Neural cell (in vitro differentiated cells): ENCODE measurements around the gene ARHGAP10. TPM values are rescaled to one million over a fixed set of nuclear protein-coding genes. Genes with fewer than 3 reads are reported as not detected.

Experiments used
- H2AFZ ChIP-seq: fragments of 200-600, 300-800 bp; sonication (generic), shearing (Covaris generic); 2 replicates; pipeline ENCODE4 v1.6.0; 2014; ENCODE audit warnings: low read depth, mild to moderate bottlenecking, antibody characterized with exemption, low read length, moderate library complexity
- H3F3A ChIP-seq: fragments of 200-600 bp; shearing (Covaris generic); 2 replicates; pipeline ENCODE4 v1.6.1; 2016; ENCODE audit warnings: mild to moderate bottlenecking, moderate library complexity, mixed read lengths, antibody characterized with exemption, low read length; ENCODE audit not compliant: insufficient read depth, poor library complexity, severe bottlenecking
- H3K27ac ChIP-seq: fragments of 200-600, 300-800 bp; sonication (generic), shearing (Covaris generic); 2 replicates; pipeline ENCODE4 v1.5.1; 2014; ENCODE audit warnings: mild to moderate bottlenecking, low read length, moderate library complexity
- H3K27me3 ChIP-seq: fragments of 300-800, 200-600 bp; sonication (generic), shearing (Covaris generic); 2 replicates; pipeline ENCODE4 v1.6.0; 2014; ENCODE audit warnings: mild to moderate bottlenecking, low read depth, low read length, moderate library complexity; ENCODE audit not compliant: insufficient read depth
- H3K36me3 ChIP-seq: fragments of 300-800, 200-600 bp; sonication (generic), shearing (Covaris generic); 2 replicates; pipeline ENCODE4 v1.5.1; 2014; ENCODE audit warnings: mild to moderate bottlenecking, antibody characterized with exemption, low read length, moderate library complexity; ENCODE audit not compliant: insufficient read depth
- H3K4me2 ChIP-seq: fragments of 300-800, 200-600 bp; sonication (generic), shearing (Covaris generic); 2 replicates; pipeline ENCODE4 v1.6.0; 2014; ENCODE audit warnings: mild to moderate bottlenecking, low read length
- H3K4me3 ChIP-seq: fragments of 300-800, 200-600 bp; sonication (generic), shearing (Covaris generic); 2 replicates; pipeline ENCODE4 v1.5.1; 2014; ENCODE audit warnings: mild to moderate bottlenecking, low read length, moderate library complexity
- H3K79me2 ChIP-seq: fragments of 200-600 bp; shearing (Covaris generic); replicated peaks from 2 replicates; pipeline ENCODE4 v1.6.0; 2014; ENCODE audit warnings: mild to moderate bottlenecking, low read length, moderate library complexity; ENCODE audit not compliant: insufficient read depth
- H3K9ac ChIP-seq: fragments of 300-800, 200-600 bp; sonication (generic), shearing (Covaris generic); 2 replicates; pipeline ENCODE4 v1.6.1; 2016; ENCODE audit warnings: mild to moderate bottlenecking, low read length, mixed read lengths
- H3K9me2 ChIP-seq: fragments of 200-600 bp; shearing (Covaris generic); 2 replicates; pipeline ENCODE4 v1.6.1; 2016; ENCODE audit warnings: mild to moderate bottlenecking, low read length, mixed read lengths; ENCODE audit not compliant: insufficient read depth
- H3K9me3 ChIP-seq: fragments of 200-600, 300-800 bp; sonication (generic), shearing (Covaris generic); 2 replicates; pipeline ENCODE4 v1.6.1; 2016; ENCODE audit warnings: mild to moderate bottlenecking, mixed run types, low read length, moderate library complexity, mixed read lengths
- H4K20me1 ChIP-seq: fragments of 200-600 bp; shearing (Covaris generic); 2 replicates; pipeline ENCODE4 v1.6.1; 2016; ENCODE audit warnings: mild to moderate bottlenecking, mixed run types; ENCODE audit not compliant: insufficient read depth
- CTCF ChIP-seq: fragments of 450-650 bp; IDR thresholded peaks from 2 replicates; pipeline ENCODE4 v1.5.1; 2014; ENCODE audit warnings: antibody characterized with exemption, mild to moderate bottlenecking, moderate library complexity; ENCODE audit not compliant: poor library complexity, severe bottlenecking
- EP300 ChIP-seq: fragments of 450-650 bp; conservative IDR thresholded peaks from 2 replicates; pipeline ENCODE4 v1.6.1; 2014; ENCODE audit warnings: antibody characterized with exemption, mild to moderate bottlenecking, moderate library complexity; ENCODE audit not compliant: poor library complexity, severe bottlenecking
- EZH2 ChIP-seq: fragments of 200-600, 300-800 bp; shearing (Covaris generic), sonication (generic); IDR thresholded peaks from 2 replicates; pipeline ENCODE4 v1.6.1; 2014; ENCODE audit warnings: antibody characterized with exemption, low read length, borderline replicate concordance, mild to moderate bottlenecking; ENCODE audit not compliant: insufficient read depth, poor library complexity, severe bottlenecking
- MXI1 ChIP-seq: fragments of 450-650 bp; conservative IDR thresholded peaks from 2 replicates; pipeline ENCODE4 v1.6.1; 2014; ENCODE audit warnings: antibody characterized with exemption, mild to moderate bottlenecking; ENCODE audit not compliant: poor library complexity, severe bottlenecking
- POLR2AphosphoS5 ChIP-seq: IDR thresholded peaks from 2 replicates; pipeline ENCODE4 v1.6.1; 2012
- RAD21 ChIP-seq: fragments of 450-650 bp; conservative IDR thresholded peaks from 2 replicates; pipeline ENCODE4 v1.6.1; 2014; ENCODE audit warnings: antibody characterized with exemption, mild to moderate bottlenecking, moderate library complexity
- REST ChIP-seq: IDR thresholded peaks from 2 replicates; pipeline ENCODE4 v1.6.1; 2012; ENCODE audit warnings: borderline replicate concordance
- SMC3 ChIP-seq: fragments of 450-650 bp; conservative IDR thresholded peaks from 2 replicates; pipeline ENCODE4 v1.6.1; 2014; ENCODE audit warnings: antibody characterized with exemption, mild to moderate bottlenecking, moderate library complexity; ENCODE audit not compliant: poor library complexity
- TAF1 ChIP-seq: IDR thresholded peaks from 2 replicates; pipeline ENCODE4 v1.6.1; 2012; ENCODE audit warnings: low read depth
- polyA plus RNA-seq: library from polyadenylated mRNA; depleted of rRNA; stranded (reverse); fragments of >200 nt; gene quantifications from 2 replicates; pipeline ENCODE4 v1.2.3, GENCODE V29; 2014

Gene ARHGAP10
- polyA plus RNA-seq, 1 donor from 2014 or later, result 1.2 TPM

DNA sequence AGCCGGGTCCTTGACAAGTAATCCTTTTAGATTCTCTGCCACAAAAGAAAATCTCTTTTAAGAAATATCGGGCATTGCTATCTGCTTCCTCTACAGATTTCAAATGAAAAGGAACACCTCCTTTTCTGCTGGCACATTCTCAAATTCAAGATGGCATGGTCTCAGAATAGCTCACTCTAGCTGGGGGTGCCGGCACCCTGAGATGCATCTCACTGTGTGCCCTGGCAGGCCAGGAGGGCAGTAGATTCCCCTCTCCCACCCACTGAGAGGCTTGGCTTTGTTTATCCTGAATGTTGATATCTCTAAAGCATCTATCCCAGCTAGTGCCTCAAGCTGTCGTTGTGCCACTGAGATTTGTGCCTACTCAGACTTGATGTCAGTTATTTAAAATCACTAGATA, 319.5 kb downstream of the ARHGAP10 start:
- Histone ChIP-seq H3K36me3 (no peaks in the 10 kb centered on the region), H3K27me3 (no peaks in the 10 kb centered on the region), H2AFZ (no peak overlapping the region), H3K79me2 (no peaks in the 10 kb centered on the region), H4K20me1 (no peaks in the 10 kb centered on the region), H3K9ac (no peak overlapping the region), H3K9me3 (no peaks in the 10 kb centered on the region), H3K4me2 (no peak overlapping the region), H3K27ac (no peak overlapping the region), H3F3A (no peaks in the 10 kb centered on the region), H3K9me2 (no peaks in the 10 kb centered on the region), H3K4me3 (no peak overlapping the region)
- TF ChIP-seq MXI1 (no peak), RAD21 (no peak), TAF1 (no peak), SMC3 (no peak), POLR2AphosphoS5 (no peak), EP300 (no peak), REST (no peak)

GRCh38 chr4:148052448-148052847, 320.6 kb downstream of the ARHGAP10 start:
- H3K27me3 ChIP-seq, result no peaks in the 10 kb centered on the region
- no peaks in the 10 kb centered on the region for H3F3A ChIP-seq
- no peak overlapping the region for H2AFZ ChIP-seq
- no peak overlapping the region for H3K9ac ChIP-seq
- no peaks in the 10 kb centered on the region for H4K20me1 ChIP-seq
- no peaks in the 10 kb centered on the region for H3K9me3 ChIP-seq
- no peak overlapping the region for H3K4me2 ChIP-seq
- no peak for TF ChIP-seq RAD21
- TF ChIP-seq CTCF, result no peak
- no peak for TF ChIP-seq SMC3
- TF ChIP-seq REST, result no peak
- no peak for TF ChIP-seq EP300
- TF ChIP-seq MXI1, result no peak
- TF ChIP-seq POLR2AphosphoS5, result no peak
- TF ChIP-seq EZH2, result no peak
- TF ChIP-seq TAF1, result no peak
- H3K79me2 ChIP-seq, result no peaks in the 10 kb centered on the region
- no peaks in the 10 kb centered on the region for H3K36me3 ChIP-seq
- H3K4me3 ChIP-seq, result no peak overlapping the region
- no peaks in the 10 kb centered on the region for H3K9me2 ChIP-seq
- no peak overlapping the region for H3K27ac ChIP-seq
